ENCODE data around the gene MZF1.
A peak's percentile ranks its signal among the peaks of the same experiment; 100 is the strongest.

DNA sequence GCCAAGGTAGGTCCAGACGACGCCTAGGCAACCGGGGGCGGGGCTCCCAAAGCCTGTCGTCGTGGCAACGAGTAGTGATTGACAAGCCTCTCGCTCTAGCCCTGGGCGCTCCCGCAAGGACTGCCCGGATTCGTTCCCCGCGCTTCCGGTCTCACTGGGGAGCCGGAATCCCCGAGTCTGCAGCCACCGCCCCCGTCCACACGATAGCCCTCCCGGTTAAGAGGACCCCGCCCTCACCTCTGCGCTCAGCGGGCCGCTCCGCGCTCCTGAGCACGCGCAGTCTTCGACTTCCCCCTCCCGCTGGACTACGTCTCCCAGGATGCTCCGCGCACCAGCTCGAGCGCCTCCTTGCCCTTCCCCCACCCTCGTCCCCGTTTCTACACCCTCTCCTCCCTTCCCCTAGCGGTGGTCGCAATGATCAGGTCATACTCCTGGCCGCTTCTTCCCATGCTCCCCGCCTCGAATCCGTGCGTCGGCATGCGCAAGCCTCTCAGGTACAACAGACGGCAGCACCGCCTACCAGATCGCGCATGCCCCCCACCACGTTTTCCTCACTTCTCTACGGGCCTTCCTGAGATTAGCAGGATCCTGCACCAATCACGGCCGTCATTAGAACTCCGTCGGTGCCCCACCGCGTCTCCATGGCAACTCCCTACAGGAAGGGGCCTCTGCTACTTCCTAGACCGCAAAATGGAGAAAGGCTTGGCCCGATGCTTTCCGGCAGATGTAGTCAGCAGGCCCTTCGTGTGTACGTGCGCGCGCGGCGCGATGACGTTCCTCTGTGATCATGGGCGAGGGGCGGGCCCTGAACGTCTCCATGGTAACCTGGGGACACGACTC is at the start of gene MZF1:
- TF ChIP-seq, protein P1, sequence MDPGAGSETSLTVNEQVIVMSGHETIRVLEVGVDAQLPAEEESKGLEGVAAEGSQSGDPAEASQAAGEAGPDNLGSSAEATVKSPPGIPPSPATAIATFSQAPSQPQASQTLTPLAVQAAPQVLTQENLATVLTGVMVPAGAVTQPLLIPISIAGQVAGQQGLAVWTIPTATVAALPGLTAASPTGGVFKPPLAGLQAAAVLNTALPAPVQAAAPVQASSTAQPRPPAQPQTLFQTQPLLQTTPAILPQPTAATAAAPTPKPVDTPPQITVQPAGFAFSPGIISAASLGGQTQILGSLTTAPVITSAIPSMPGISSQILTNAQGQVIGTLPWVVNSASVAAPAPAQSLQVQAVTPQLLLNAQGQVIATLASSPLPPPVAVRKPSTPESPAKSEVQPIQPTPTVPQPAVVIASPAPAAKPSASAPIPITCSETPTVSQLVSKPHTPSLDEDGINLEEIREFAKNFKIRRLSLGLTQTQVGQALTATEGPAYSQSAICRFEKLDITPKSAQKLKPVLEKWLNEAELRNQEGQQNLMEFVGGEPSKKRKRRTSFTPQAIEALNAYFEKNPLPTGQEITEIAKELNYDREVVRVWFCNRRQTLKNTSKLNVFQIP (CRISPR knock-in tag; IDR thresholded peaks at IDR 0.05; ENCODE audit: borderline replicate concordance, low read depth) = no peak
- TF ChIP-seq PATZ1 (CRISPR knock-in tag; IDR thresholded peaks at IDR 0.05; ENCODE audit: borderline replicate concordance) (peak; percentile 45; the same call in 1 of the 2 replicates), CSDC2 (CRISPR knock-in tag; IDR thresholded peaks at IDR 0.05) (no peak), TOX (CRISPR knock-in tag; IDR thresholded peaks at IDR 0.05; ENCODE audit: borderline replicate concordance) (no peak), RARB (CRISPR knock-in tag; IDR thresholded peaks at IDR 0.05) (no peak), BACH2 (CRISPR knock-in tag; IDR thresholded peaks at IDR 0.05; ENCODE audit: borderline replicate concordance) (no peak), SNAI2 (CRISPR knock-in tag; IDR thresholded peaks at IDR 0.05) (no peak)

All from SK-N-SH treated with all-trans-retinoic acid at 6 μM for 48 hours (cell line).